Measurements from ENCODE around the gene SPPL2A.

Gene SPPL2A

GRCh38 chr15:50803479-50804180 lies 38.1 kb upstream of the SPPL2A start:
- DNase-seq (ENCODE audit: extremely low read depth, low read depth): no peak
- TF ChIP-seq CTCF (IDR thresholded peaks at IDR 0.05; ENCODE audit: low read depth, low read length): no peak

DNA sequence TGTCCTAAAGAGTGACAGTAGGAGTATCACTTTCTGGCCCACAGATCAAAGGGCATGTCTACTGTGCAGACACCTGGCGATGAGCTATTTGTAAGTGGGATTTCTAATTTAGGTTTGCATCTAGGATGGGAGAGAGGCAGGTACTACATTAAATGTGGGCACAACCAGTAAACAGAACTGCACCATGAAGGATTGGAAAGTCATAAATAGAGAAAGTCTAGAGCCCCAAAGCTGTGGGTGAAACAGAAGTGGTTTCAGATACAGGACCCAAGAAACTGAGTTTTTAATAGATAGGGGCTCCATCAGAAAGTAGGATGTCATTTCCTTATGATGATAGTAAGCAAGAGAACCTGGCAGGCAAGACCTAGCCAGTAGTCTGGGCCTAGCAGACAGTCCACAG lies 35.2 kb upstream of the SPPL2A start:
- no peak for TF ChIP-seq CTCF (IDR thresholded peaks at IDR 0.05; ENCODE audit: low read depth, low read length)
- no peak for DNase-seq (ENCODE audit: extremely low read depth, low read depth)

GRCh38 chr15:50798684-50799083 lies 33.2 kb upstream of the SPPL2A start:
- no peak for TF ChIP-seq CTCF (IDR thresholded peaks at IDR 0.05; ENCODE audit: low read depth, low read length)
- DNase-seq (ENCODE audit: extremely low read depth, low read depth): no peak

DNA sequence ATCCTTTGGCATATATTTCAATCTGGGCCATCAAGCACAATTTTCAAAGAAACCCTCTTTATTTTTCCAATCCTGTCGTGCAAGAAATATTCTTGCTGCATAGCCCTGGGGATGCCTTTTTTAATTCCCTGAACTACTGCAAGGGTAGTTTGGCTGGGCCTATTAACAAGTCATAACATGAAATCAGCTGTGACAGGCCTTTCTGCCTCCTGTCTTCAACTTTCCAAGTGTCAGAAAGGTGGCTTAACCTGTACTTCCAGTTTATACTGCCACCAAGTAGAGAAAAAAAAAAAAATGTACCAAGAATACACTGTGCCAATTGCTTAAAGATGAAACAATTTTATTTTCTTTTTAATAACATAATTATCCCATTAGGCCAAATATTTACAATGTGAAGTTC lies 32.4 kb upstream of the SPPL2A start:
- no peak for TF ChIP-seq CTCF (IDR thresholded peaks at IDR 0.05; ENCODE audit: low read depth, low read length)
- DNase-seq (ENCODE audit: extremely low read depth, low read depth): no peak

- TF ChIP-seq CTCF (IDR thresholded peaks at IDR 0.05; ENCODE audit: low read depth, low read length): no peak
- DNase-seq (ENCODE audit: extremely low read depth, low read depth): no peak
Measured at GRCh38 chr15:50791486-50791885, 26.0 kb upstream of the SPPL2A start.

GRCh38 chr15:50790778-50791453 lies 25.4 kb upstream of the SPPL2A start:
- TF ChIP-seq CTCF (IDR thresholded peaks at IDR 0.05; ENCODE audit: low read depth, low read length): no peak
- no peak for DNase-seq (ENCODE audit: extremely low read depth, low read depth)

DNA sequence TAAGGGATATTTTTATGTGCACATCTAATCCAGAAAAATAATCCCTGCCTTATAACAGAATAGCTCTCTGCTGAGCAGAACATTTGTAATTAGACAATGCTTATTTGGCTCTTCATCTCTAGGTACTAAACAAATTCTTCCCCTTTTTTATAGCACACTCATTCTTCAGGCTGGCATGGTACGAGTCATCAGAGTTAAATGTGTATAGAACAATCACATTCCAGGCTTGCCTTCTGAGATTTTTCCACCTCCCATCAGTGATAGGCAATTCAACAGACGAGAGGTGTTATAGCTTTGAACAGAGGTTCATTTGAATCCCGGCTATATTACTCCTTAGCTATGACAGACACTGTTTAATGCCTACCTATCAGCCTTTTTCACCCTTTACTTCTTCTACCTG lies 21.4 kb upstream of the SPPL2A start:
- TF ChIP-seq CTCF (IDR thresholded peaks at IDR 0.05; ENCODE audit: low read depth, low read length): no peak
- DNase-seq (ENCODE audit: extremely low read depth, low read depth): no peak

All from AG09319 (cell line).